HEK293 (cell line): ENCODE results near the gene GALNT1.

Experiments used
- FEZF1 ChIP-seq: fragments of 450-650 bp; formaldehyde crosslinking; IDR thresholded peaks from 2 replicates; pipeline ENCODE4 v1.5.1; 2016; ENCODE audit warnings: missing biosample characterization, missing genetic modification characterization
- HOXC10 ChIP-seq: sonication (generic); formaldehyde crosslinking; IDR thresholded peaks from 2 replicates; pipeline ENCODE4 v1.8.1; 2023; ENCODE audit warnings: mild to moderate bottlenecking, missing genetic modification reagents
- INSM2 ChIP-seq: fragments of 450-650 bp; formaldehyde crosslinking; IDR thresholded peaks from 2 replicates; pipeline ENCODE4 v1.5.1; 2016; ENCODE audit warnings: missing biosample characterization, missing genetic modification characterization
- MZF1 ChIP-seq: fragments of 450-650 bp; formaldehyde crosslinking; IDR thresholded peaks from 2 replicates; pipeline ENCODE4 v1.5.1; 2017; ENCODE audit warnings: missing biosample characterization, missing genetic modification characterization, borderline replicate concordance
- OSR2 ChIP-seq: fragments of 450-650 bp; formaldehyde crosslinking; IDR thresholded peaks from 2 replicates; pipeline ENCODE4 v1.5.1; 2016; ENCODE audit warnings: missing biosample characterization, missing genetic modification characterization
- PRDM4 ChIP-seq: fragments of 450-650 bp; formaldehyde crosslinking; IDR thresholded peaks from 2 replicates; pipeline ENCODE4 v1.5.1; 2017; ENCODE audit warnings: missing biosample characterization, missing genetic modification characterization
- PRDM6 ChIP-seq: fragments of 450-650 bp; formaldehyde crosslinking; IDR thresholded peaks from 2 replicates; pipeline ENCODE4 v1.5.1; 2017; ENCODE audit warnings: missing biosample characterization, missing genetic modification characterization
- REPIN1 ChIP-seq: fragments of 450-650 bp; formaldehyde crosslinking; IDR thresholded peaks from 2 replicates; pipeline ENCODE4 v1.5.1; 2017; ENCODE audit warnings: missing biosample characterization, missing genetic modification characterization, low read depth
- SETDB1 ChIP-seq: IDR thresholded peaks from one replicate; pipeline ENCODE4 v1.6.1; 2017; ENCODE audit warnings: mild to moderate bottlenecking, low read length, moderate library complexity, mixed read lengths; ENCODE audit not compliant: insufficient read length
- ZBTB49 ChIP-seq: fragments of 450-650 bp; formaldehyde crosslinking; IDR thresholded peaks from 2 replicates; pipeline ENCODE4 v1.5.1; 2016; ENCODE audit warnings: missing biosample characterization, missing genetic modification characterization, low read depth
- ZFP37 ChIP-seq: fragments of 450-650 bp; formaldehyde crosslinking; IDR thresholded peaks from 2 replicates; pipeline ENCODE4 v1.5.1; 2016; ENCODE audit warnings: missing biosample characterization, missing genetic modification characterization
- ZNF23 ChIP-seq: fragments of 450-650 bp; formaldehyde crosslinking; IDR thresholded peaks from 2 replicates; pipeline ENCODE4 v1.5.1; 2016; ENCODE audit warnings: missing biosample characterization, missing genetic modification characterization, borderline replicate concordance
- ZNF292 ChIP-seq: fragments of 450-650 bp; formaldehyde crosslinking; IDR thresholded peaks from 2 replicates; pipeline ENCODE4 v1.5.1; 2016; ENCODE audit warnings: low read depth, missing biosample characterization, missing genetic modification characterization, borderline replicate concordance
- ZNF501 ChIP-seq: fragments of 450-650 bp; formaldehyde crosslinking; IDR thresholded peaks from 2 replicates; pipeline ENCODE4 v1.5.1; 2016; ENCODE audit warnings: missing biosample characterization, missing genetic modification characterization
- ZNF555 ChIP-seq: fragments of 450-650 bp; formaldehyde crosslinking; conservative IDR thresholded peaks from 2 replicates; pipeline ENCODE4 v1.5.1; 2017; ENCODE audit warnings: missing biosample characterization, mild to moderate bottlenecking, missing genetic modification characterization, inconsistent platforms
- ZNF558 ChIP-seq: fragments of 450-650 bp; formaldehyde crosslinking; IDR thresholded peaks from 2 replicates; pipeline ENCODE4 v1.5.1; 2016; ENCODE audit warnings: missing biosample characterization, missing genetic modification characterization
- ZNF560 ChIP-seq: fragments of 450-650 bp; formaldehyde crosslinking; IDR thresholded peaks from 2 replicates; pipeline ENCODE4 v1.5.1; 2017; ENCODE audit warnings: missing biosample characterization, missing genetic modification characterization, borderline replicate concordance
- ZNF600 ChIP-seq: fragments of 450-650 bp; formaldehyde crosslinking; IDR thresholded peaks from 2 replicates; pipeline ENCODE4 v1.5.1; 2016; ENCODE audit warnings: missing biosample characterization, missing genetic modification characterization
- ZNF76 ChIP-seq: fragments of 450-650 bp; formaldehyde crosslinking; IDR thresholded peaks from 2 replicates; pipeline ENCODE4; 2016; ENCODE audit warnings: low read depth, missing biosample characterization, missing genetic modification characterization, borderline replicate concordance
- ZSCAN18 ChIP-seq: fragments of 450-650 bp; formaldehyde crosslinking; IDR thresholded peaks from 2 replicates; pipeline ENCODE4 v1.5.1; 2016; ENCODE audit warnings: missing biosample characterization, missing genetic modification characterization

GALNT1 gene

GRCh38 chr18:35582899-35583558 is 1.5 kb downstream of the GALNT1 start (continued):
- TF ChIP-seq MZF1 (tag by site-specific recombination) (peak; percentile 74; the same call in 1 of the 2 replicates), INSM2 (0 out of 2 replicates have a peak, but pooled peaks have one; percentile 39), ZNF560 (tag by site-specific recombination) (no peak), SETDB1 (peak; percentile 78), PRDM4 (tag by site-specific recombination) (peak; percentile 71), ZNF600 (tag by site-specific recombination) (peak; percentile 86), ZNF558 (no peak), ZNF501 (tag by site-specific recombination) (0 out of 2 replicates have a peak, but pooled peaks have one; percentile 34), ZNF292 (tag by site-specific recombination) (no peak), ZFP37 (no peak), HOXC10 (no peak), ZSCAN18 (no peak), ZNF555 (tag by site-specific recombination) (no peak), PRDM6 (peak; percentile 91), OSR2 (tag by site-specific recombination) (peak; percentile 98), FEZF1 (tag by site-specific recombination) (peak; percentile 98), ZBTB49 (tag by site-specific recombination) (no peak), REPIN1 (tag by site-specific recombination) (no peak), ZNF23 (tag by site-specific recombination) (no peak), ZNF76 (tag by site-specific recombination) (no peak)
